Natural killer cell (primary cell): ENCODE measurements around the gene GIGYF2. TPM values are rescaled to one million over a fixed set of nuclear protein-coding genes. Genes with fewer than 3 reads are reported as not detected.

ENCODE experiments used
- ATAC-seq, 3 donors: fragments of 150-1000 bp in 2 of 3; fragments of 200-7000 bp in 1 of 3; cut with Tn5 transposase; 1 replicate in 1 of 3; 2 replicates in 2 of 3; pipeline ENCODE4 v1.10.0; 2021; ENCODE audit warnings: mild to moderate bottlenecking in 2 of 3, moderate library complexity in 2 of 3
- DNase-seq, 2 donors: peaks; one replicate each; pipeline versions ENCODE4 v3.0.0 to v3.0.0-alpha.2; 2013 to 2021; ENCODE audit warnings: mixed read lengths in 1 of 2
- H3K27ac ChIP-seq: one replicate; pipeline ENCODE4 v1.5.1; 2013; ENCODE audit warnings: mild to moderate bottlenecking, low read length
- H3K27me3 ChIP-seq: one replicate; pipeline ENCODE4 v1.6.1; 2013; ENCODE audit warnings: low read length; ENCODE audit not compliant: control insufficient read depth, insufficient read depth
- H3K36me3 ChIP-seq: one replicate; pipeline ENCODE4 v1.6.1; 2013; ENCODE audit warnings: low read length; ENCODE audit not compliant: control insufficient read depth, insufficient read depth
- H3K4me1 ChIP-seq: one replicate; pipeline ENCODE4 v1.6.1; 2013; ENCODE audit warnings: low read length; ENCODE audit not compliant: control insufficient read depth, insufficient read depth
- H3K4me3 ChIP-seq: one replicate; pipeline ENCODE4 v1.5.1; 2013; ENCODE audit warnings: low read length
- H3K9me3 ChIP-seq: one replicate; pipeline ENCODE4 v1.6.1; 2013; ENCODE audit warnings: low read length; ENCODE audit not compliant: control insufficient read depth, insufficient read depth
- H3K27ac Mint-ChIP-seq, 2 donors: one replicate each; pipeline ENCODE4 v1.8.0; 2022; ENCODE audit warnings: mild to moderate bottlenecking in 2 of 2, mixed read lengths in 2 of 2, moderate library complexity in 1 of 2
- H3K27me3 Mint-ChIP-seq, 2 donors: one replicate each; pipeline ENCODE4 v1.8.0; 2022; ENCODE audit warnings: low read depth in 2 of 2, mixed read lengths in 2 of 2
- H3K36me3 Mint-ChIP-seq: one replicate; pipeline ENCODE4 v1.8.0; 2022; ENCODE audit warnings: mixed read lengths
- H3K4me1 Mint-ChIP-seq, 2 donors: one replicate each; pipeline ENCODE4 v1.8.0; 2022; ENCODE audit warnings: mixed read lengths in 2 of 2
- H3K4me3 Mint-ChIP-seq: one replicate; pipeline ENCODE4 v1.8.0; 2022; ENCODE audit warnings: mild to moderate bottlenecking, moderate library complexity, mixed read lengths
- H3K9me3 Mint-ChIP-seq, 2 donors: one replicate each; pipeline ENCODE4 v1.8.0; 2022; ENCODE audit warnings: mixed read lengths in 2 of 2
- CTCF ChIP-seq: fragments of 200-600 bp; IDR thresholded peaks from one replicate; pipeline ENCODE4 v1.8.0; 2022; ENCODE audit warnings: antibody characterized with exemption
- WGBS: methylation state at CpG from one replicate; pipeline ENCODE4 v1.1.7; 2013; ENCODE audit warnings: missing lambda C conversion rate; ENCODE audit not compliant: insufficient coverage; 5-methylcytosine and 5-hydroxymethylcytosine counted together
- intact Hi-C: fragments of 100-400 bp; cut with micrococcal nuclease; formaldehyde crosslinking; loops from one replicate; pipeline ENCODE4 v1.14.2; 2022
- total RNA-seq, 4 donors: library from RNA; stranded (reverse); fragments of 120-200 nt in 1 of 4; gene quantifications; one replicate each; pipeline versions ENCODE4 v1.2.3 to v1.2.4, GENCODE V29; 2013 to 2022

The GIGYF2 gene
- total RNA-seq, 3 donors from 2014 or later (not counting 1 experiment from before 2014, with no cell fraction given): 73.6 to 85.3 (median 80.1) TPM

- no peaks in the 10 kb centered on the region for H3K27me3 ChIP-seq
- no CpG with 5 or more reads among the region's 2 CpGs for WGBS
- no peaks in the 10 kb centered on the region for H3K4me1 ChIP-seq
- Mint-ChIP-seq H3K9me3 (no peaks in the 10 kb centered on the region), H3K27ac (no peak overlapping the region), H3K36me3 (peaks cover 28% of the 10 kb centered on the region), H3K27me3 (no peaks in the 10 kb centered on the region), H3K4me1 (peaks cover 3 to 5% of the 10 kb centered on the region in 2 donors), H3K4me3 (no peak overlapping the region)
- H3K36me3 ChIP-seq: peaks cover 63% of the 10 kb centered on the region
- DNase-seq: no peak
- no peak for ATAC-seq
- H3K9me3 ChIP-seq: no peaks in the 10 kb centered on the region
- no peak for TF ChIP-seq CTCF
- no peak overlapping the region for H3K4me3 ChIP-seq
- H3K27ac ChIP-seq: no peak overlapping the region
- intact Hi-C loops: loop anchor here (1.0 to 5.0 kb wide), 3 partner anchors 399 to 860 kb away; partner anchors contain the start of genes ATG16L1 and UGT1A5
Measured at GRCh38 chr2:232852676-232853075, 155.5 kb downstream of the GIGYF2 start.

DNA sequence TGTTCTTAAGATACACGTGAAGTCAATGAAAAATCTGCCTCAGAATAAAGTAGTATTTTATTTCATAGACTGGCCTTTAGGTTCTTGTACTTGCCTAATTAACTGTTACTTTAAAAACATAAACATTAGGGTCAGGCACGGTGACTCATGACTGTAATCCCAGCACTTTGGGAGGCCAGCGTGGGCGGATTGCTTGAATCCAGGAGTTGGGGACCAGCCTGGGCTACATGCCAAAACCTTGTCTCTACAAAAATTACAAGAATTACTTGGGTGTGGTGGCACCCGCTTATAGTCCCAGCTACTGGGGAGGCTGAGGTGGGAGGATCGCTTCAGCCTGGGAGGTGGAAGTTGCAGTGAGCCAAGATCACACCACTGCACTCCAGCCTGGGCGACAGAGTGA is 157.0 kb downstream of the GIGYF2 start:
- H3K9me3 ChIP-seq: no peaks in the 10 kb centered on the region
- ATAC-seq (no peak), DNase-seq (no peak)
- Mint-ChIP-seq H3K27me3 (no peaks in the 10 kb centered on the region), H3K4me3 (no peak overlapping the region), H3K4me1 (peaks cover 3 to 5% of the 10 kb centered on the region in 2 donors), H3K27ac (peak overlapping the region in 1 of 2 donors; percentile 73), H3K9me3 (no peaks in the 10 kb centered on the region), H3K36me3 (peaks cover 25% of the 10 kb centered on the region)
- H3K27ac ChIP-seq: no peak overlapping the region
- WGBS: 100% methylated on average over 5 of the region's 7 CpGs
- no peaks in the 10 kb centered on the region for H3K27me3 ChIP-seq
- no peak overlapping the region for H3K4me3 ChIP-seq
- no peak for TF ChIP-seq CTCF
- H3K4me1 ChIP-seq: no peaks in the 10 kb centered on the region
- peaks cover 64% of the 10 kb centered on the region for H3K36me3 ChIP-seq
- intact Hi-C loops: loop anchor here (5.0 kb wide), 1 partner anchor 858 kb away; the partner anchor contains the start of gene UGT1A5

- no peak for TF ChIP-seq CTCF
- H3K4me3 ChIP-seq: no peak overlapping the region
- H3K36me3 ChIP-seq: peaks cover 42% of the 10 kb centered on the region
- H3K4me1 ChIP-seq: no peaks in the 10 kb centered on the region
- Mint-ChIP-seq H3K4me3 (no peak overlapping the region), H3K27ac (no peak overlapping the region), H3K36me3 (peaks cover 19% of the 10 kb centered on the region), H3K27me3 (no peaks in the 10 kb centered on the region), H3K9me3 (no peaks in the 10 kb centered on the region), H3K4me1 (peaks cover 5 to 7% of the 10 kb centered on the region in 2 donors)
- no peaks in the 10 kb centered on the region for H3K27me3 ChIP-seq
- ATAC-seq: no peak
- 97% methylated on average over 4 of the region's 4 CpGs for WGBS
- H3K27ac ChIP-seq: no peak overlapping the region
- no peaks in the 10 kb centered on the region for H3K9me3 ChIP-seq
- DNase-seq: no peak
- intact Hi-C loops: no loop called here
Measured at GRCh38 chr2:232857158-232857563, 160.0 kb downstream of the GIGYF2 start.

DNA sequence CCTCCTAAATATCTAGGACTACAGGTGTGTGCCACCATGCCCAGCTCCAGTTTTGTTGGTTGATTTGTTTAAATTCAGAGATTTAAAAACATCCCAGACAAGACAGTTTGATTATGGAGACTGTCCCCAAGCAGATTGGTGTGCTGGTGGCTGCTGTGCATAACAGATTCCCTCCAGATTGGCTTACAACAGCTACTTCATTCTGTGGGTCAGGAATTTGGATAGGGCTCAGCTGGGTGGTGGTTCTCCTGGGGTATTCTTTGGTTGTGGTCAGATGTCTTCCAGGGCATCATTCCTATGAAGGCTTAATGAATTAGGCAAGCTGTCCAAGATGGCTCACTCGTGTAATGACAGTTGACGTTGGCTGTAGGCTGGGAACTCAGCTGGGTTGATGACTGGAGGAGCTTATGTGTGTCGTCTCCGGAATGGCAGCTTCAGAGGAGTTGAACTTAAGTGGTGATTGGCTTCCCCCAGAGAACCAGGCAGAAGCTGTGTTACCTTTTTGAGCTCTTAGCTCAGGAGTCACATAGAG is 162.3 kb downstream of the GIGYF2 start:
- no peaks in the 10 kb centered on the region for H3K27me3 Mint-ChIP-seq
- H3K4me1 Mint-ChIP-seq: peaks cover 0 to 4% of the 10 kb centered on the region in 2 donors
- no peak overlapping the region for H3K27ac ChIP-seq
- no peak for ATAC-seq
- intact Hi-C loops: no loop called here
- no peaks in the 10 kb centered on the region for H3K9me3 ChIP-seq
- no peaks in the 10 kb centered on the region for H3K27me3 ChIP-seq
- no peak overlapping the region for H3K27ac Mint-ChIP-seq
- peaks cover 19% of the 10 kb centered on the region for H3K36me3 Mint-ChIP-seq
- H3K9me3 Mint-ChIP-seq: no peaks in the 10 kb centered on the region
- no peaks in the 10 kb centered on the region for H3K4me1 ChIP-seq
- no peak for TF ChIP-seq CTCF
- 93% methylated on average over 4 of the region's 4 CpGs for WGBS
- DNase-seq: no peak
- no peak overlapping the region for H3K4me3 ChIP-seq
- no peak overlapping the region for H3K4me3 Mint-ChIP-seq
- peaks cover 38% of the 10 kb centered on the region for H3K36me3 ChIP-seq
